ENCODE data around the gene CBX8.

The CBX8 gene

GRCh38 chr17:79749156-79749815 lies 47.6 kb downstream of the CBX8 start:
- no peak for TF ChIP-seq CTCF (IDR thresholded peaks at IDR 0.05; ENCODE audit: borderline replicate concordance, insufficient read depth, low read depth, low read length)
- H3K4me3 ChIP-seq (ENCODE audit: low read depth, low read length): no peak overlapping the region

GRCh38 chr17:79748295-79749099 lies 48.4 kb downstream of the CBX8 start:
- H3K4me3 ChIP-seq (ENCODE audit: low read depth, low read length): no peak overlapping the region
- TF ChIP-seq CTCF (IDR thresholded peaks at IDR 0.05; ENCODE audit: borderline replicate concordance, insufficient read depth, low read depth, low read length): no peak

- no peak for TF ChIP-seq CTCF (IDR thresholded peaks at IDR 0.05; ENCODE audit: borderline replicate concordance, insufficient read depth, low read depth, low read length)
- no peak overlapping the region for H3K4me3 ChIP-seq (ENCODE audit: low read depth, low read length)
Measured at GRCh38 chr17:79747508-79748294, 49.2 kb downstream of the CBX8 start.

GRCh38 chr17:79746889-79747507 lies 49.9 kb downstream of the CBX8 start:
- no peak for TF ChIP-seq CTCF (IDR thresholded peaks at IDR 0.05; ENCODE audit: borderline replicate concordance, insufficient read depth, low read depth, low read length)
- no peak overlapping the region for H3K4me3 ChIP-seq (ENCODE audit: low read depth, low read length)

GRCh38 chr17:79745641-79746105 lies 51.2 kb downstream of the CBX8 start:
- no peak overlapping the region for H3K4me3 ChIP-seq (ENCODE audit: low read depth, low read length)

More at GRCh38 chr17:79745641-79746105, 51.2 kb downstream of the CBX8 start:
- no peak for TF ChIP-seq CTCF (IDR thresholded peaks at IDR 0.05; ENCODE audit: borderline replicate concordance, insufficient read depth, low read depth, low read length)
